ENCODE measurements around the gene TEF. TPM values are rescaled to one million over a fixed set of nuclear protein-coding genes. Genes with fewer than 3 reads are reported as not detected.
"Not testable (repeated sequence)": the region's sequence is repeated elsewhere in the genome, so short reads cannot be mapped to it uniquely, and the experiment has no call there.

TEF gene
- total and polyA plus RNA-seq, 2 experiments from 2014 or later = 4.0 to 21.1 TPM

DNA sequence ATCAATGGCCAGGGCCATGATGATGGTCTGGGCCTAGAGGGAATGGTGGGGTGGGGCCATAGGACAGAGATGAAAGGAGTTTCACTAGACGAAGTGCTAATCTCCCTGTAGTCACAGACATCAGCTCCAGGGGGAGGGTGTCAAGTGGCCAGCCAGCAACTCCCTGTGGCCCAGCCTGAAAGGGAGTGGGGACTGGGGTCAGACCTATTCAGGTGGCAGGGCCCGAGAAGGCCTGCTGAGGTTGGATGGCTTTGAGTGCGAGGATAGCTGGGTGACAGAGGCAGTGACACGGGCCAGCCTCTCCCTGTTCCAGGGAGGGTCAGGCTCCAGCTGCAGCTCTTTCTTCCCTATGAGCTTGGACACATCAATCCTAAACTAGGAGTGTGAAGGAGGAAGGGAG, 53.8 kb downstream of the TEF start:
- Histone ChIP-seq H3K4me1 (ENCODE audit: low read depth) (peaks cover 12% of the 10 kb centered on the region), H3K27ac (no peak overlapping the region), H3K36me3 (peaks cover 25% of the 10 kb centered on the region), H3K27me3 (no peaks in the 10 kb centered on the region), H3K4me3 (no peak overlapping the region), H3K9me3 (ENCODE audit: low read depth) (no peaks in the 10 kb centered on the region)
- TF ChIP-seq, protein P1, sequence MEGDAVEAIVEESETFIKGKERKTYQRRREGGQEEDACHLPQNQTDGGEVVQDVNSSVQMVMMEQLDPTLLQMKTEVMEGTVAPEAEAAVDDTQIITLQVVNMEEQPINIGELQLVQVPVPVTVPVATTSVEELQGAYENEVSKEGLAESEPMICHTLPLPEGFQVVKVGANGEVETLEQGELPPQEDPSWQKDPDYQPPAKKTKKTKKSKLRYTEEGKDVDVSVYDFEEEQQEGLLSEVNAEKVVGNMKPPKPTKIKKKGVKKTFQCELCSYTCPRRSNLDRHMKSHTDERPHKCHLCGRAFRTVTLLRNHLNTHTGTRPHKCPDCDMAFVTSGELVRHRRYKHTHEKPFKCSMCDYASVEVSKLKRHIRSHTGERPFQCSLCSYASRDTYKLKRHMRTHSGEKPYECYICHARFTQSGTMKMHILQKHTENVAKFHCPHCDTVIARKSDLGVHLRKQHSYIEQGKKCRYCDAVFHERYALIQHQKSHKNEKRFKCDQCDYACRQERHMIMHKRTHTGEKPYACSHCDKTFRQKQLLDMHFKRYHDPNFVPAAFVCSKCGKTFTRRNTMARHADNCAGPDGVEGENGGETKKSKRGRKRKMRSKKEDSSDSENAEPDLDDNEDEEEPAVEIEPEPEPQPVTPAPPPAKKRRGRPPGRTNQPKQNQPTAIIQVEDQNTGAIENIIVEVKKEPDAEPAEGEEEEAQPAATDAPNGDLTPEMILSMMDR (IDR thresholded peaks at IDR 0.05; ENCODE audit: low read depth, low read length) = no peak
- DNase-seq (ENCODE audit: low read depth in 1 of 2, low spot score in 1 of 2) = no peak

DNA sequence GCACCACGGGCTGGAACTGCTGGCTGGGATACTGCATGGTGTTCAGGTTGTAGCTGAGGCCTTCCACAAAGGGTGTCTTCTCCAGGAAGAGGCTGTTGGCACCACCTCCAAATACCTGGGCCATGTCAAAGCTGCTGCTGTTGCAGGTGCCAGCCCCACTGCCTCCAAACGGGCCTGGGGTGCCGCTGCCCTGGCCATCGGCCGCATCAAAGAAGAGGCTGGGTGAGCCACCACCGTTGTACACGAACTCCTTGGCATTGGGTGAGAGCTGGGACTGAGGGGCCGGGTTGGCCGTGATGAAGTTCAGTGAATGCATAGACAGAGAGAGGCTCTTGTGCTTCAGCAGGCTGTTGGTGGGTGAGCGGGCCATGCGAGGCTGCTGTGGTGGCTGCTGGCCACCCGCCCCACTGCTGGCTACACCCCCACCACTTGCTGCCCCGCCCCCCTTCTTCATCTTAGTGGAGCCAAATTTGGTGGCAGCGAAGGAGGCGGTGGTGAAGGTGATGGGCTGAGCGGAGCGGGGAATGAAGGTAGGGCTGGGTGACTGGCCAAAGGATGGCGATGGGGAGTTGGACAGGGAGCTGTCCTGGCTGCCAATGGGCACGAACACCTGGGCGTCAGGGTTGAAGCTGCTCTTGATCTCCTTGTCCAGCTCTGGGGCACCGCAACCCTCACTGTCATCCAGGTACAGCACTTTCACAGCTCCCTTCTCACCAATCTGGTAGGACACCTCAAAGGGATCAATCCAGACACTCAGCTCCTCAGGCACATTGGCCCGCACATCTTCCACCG, 54.8 kb downstream of the TEF start:
- Histone ChIP-seq H3K27ac (no peak overlapping the region), H3K36me3 (peaks cover 25% of the 10 kb centered on the region), H3K27me3 (no peaks in the 10 kb centered on the region), H3K4me3 (no peak overlapping the region), H3K4me1 (ENCODE audit: low read depth) (peaks cover 12% of the 10 kb centered on the region), H3K9me3 (ENCODE audit: low read depth) (no peaks in the 10 kb centered on the region)
- TF ChIP-seq, protein P1 (IDR thresholded peaks at IDR 0.05; ENCODE audit: low read depth, low read length) = no peak
- no peak for DNase-seq (ENCODE audit: low read depth in 1 of 2, low spot score in 1 of 2)

DNA sequence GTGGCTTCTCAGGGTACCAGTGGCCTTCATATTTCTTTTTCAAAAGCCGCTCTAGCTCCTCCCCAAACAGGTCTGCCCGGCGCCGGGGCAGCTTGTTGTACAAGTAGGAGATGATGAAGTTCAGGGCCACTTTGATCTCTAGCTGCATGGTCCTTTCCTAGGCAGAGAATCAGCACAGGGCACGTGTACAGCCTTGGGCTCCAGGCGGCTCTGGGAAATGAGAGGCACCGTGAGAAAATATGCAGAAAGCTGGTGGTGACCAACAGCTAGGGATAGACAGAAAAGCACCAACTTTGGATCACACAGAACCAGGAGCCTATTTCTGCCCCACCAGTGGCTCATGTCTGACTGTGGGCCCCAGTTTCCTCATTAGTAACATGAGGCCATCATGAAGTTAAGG, 55.5 kb downstream of the TEF start:
- H3K27ac ChIP-seq = no peak overlapping the region
- H3K27me3 ChIP-seq = no peaks in the 10 kb centered on the region
- H3K4me3 ChIP-seq = no peak overlapping the region
- DNase-seq (ENCODE audit: low read depth in 1 of 2, low spot score in 1 of 2) = no peak
- H3K4me1 ChIP-seq (ENCODE audit: low read depth) = peaks cover 13% of the 10 kb centered on the region
- H3K36me3 ChIP-seq = peaks cover 25% of the 10 kb centered on the region
- no peaks in the 10 kb centered on the region for H3K9me3 ChIP-seq (ENCODE audit: low read depth)
- TF ChIP-seq, protein P1 (IDR thresholded peaks at IDR 0.05; ENCODE audit: low read depth, low read length) = no peak

GRCh38 chr22:41440511-41440910, 58.8 kb downstream of the TEF start:
- H3K4me3 ChIP-seq; DNase-seq (ENCODE audit: low read depth in 1 of 2, low spot score in 1 of 2); H3K9me3 ChIP-seq (ENCODE audit: low read depth); H3K27me3 ChIP-seq: not testable (repeated sequence)
- Histone ChIP-seq H3K27ac (peak overlapping the region; percentile 10), H3K4me1 (ENCODE audit: low read depth) (peaks cover 19% of the 10 kb centered on the region), H3K36me3 (peaks cover 20% of the 10 kb centered on the region)

DNA sequence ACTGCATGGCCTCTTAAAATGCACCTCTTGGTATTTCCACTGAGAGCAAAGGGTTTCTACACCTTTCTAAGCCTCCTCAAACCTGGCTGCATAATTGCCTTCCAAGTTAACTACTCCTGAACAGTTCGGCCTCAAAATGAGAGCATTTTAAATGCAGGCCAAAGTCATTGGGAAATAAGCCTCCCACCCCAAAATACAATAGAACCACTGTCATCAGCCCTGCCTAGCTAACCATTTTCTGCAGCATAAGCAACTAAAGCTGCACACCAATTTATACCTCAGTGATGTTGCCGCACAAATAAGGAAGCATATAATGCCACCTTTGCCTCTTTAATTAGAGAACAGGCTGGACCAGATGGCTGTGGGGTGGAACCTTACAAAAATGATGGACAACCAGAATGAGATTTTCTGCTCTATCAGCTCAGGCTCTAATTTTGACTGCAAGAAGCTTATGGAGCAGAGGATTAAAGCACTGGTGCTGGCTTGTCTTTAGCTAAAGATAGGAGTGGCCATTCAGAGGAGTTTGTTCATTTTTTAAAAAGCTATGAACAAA, 60.6 kb downstream of the TEF start:
- DNase-seq (ENCODE audit: low read depth in 1 of 2, low spot score in 1 of 2) = no peak
- Histone ChIP-seq H3K4me1 (ENCODE audit: low read depth) (peaks cover 19% of the 10 kb centered on the region), H3K4me3 (no peak overlapping the region), H3K9me3 (ENCODE audit: low read depth) (no peaks in the 10 kb centered on the region), H3K27me3 (no peaks in the 10 kb centered on the region), H3K27ac (no peak overlapping the region), H3K36me3 (peaks cover 5% of the 10 kb centered on the region)
- TF ChIP-seq, protein P1 (IDR thresholded peaks at IDR 0.05; ENCODE audit: low read depth, low read length) = no peak

Measured in cardiac muscle cell (in vitro differentiated cells and primary cell).